GM18502 (cell line): ENCODE measurements around the gene ARPIN.
"Not testable (repeated sequence)": the region's sequence is repeated elsewhere in the genome, so short reads cannot be mapped to it uniquely, and the experiment has no call there.

Experiments
- ATAC-seq: cut with Tn5 transposase; IDR thresholded peaks from one replicate; pipeline ENCODE4 v1.9.1; 2021; ENCODE audit warnings: mild to moderate bottlenecking; ENCODE audit not compliant: unreplicated experiment, poor library complexity

The ARPIN gene

GRCh38 chr15:89880727-89881126 lies 32.0 kb downstream of the ARPIN start:
- ATAC-seq, result no peak

- no peak for ATAC-seq
Observed at GRCh38 chr15:89878323-89878722, 34.4 kb downstream of the ARPIN start.

GRCh38 chr15:89877083-89877425 lies 35.7 kb downstream of the ARPIN start:
- ATAC-seq, result no peak

- ATAC-seq, result no peak
Observed at GRCh38 chr15:89876396-89877082, 36.2 kb downstream of the ARPIN start.

- ATAC-seq, result no peak
Observed at GRCh38 chr15:89875741-89876140, 37.0 kb downstream of the ARPIN start.

- peak; percentile 78 for ATAC-seq
Observed at GRCh38 chr15:89874926-89875564, 37.7 kb downstream of the ARPIN start.

GRCh38 chr15:89870688-89871288 lies 42.0 kb downstream of the ARPIN start:
- no peak for ATAC-seq

- ATAC-seq, result no peak
Observed at GRCh38 chr15:89870006-89870405, 42.7 kb downstream of the ARPIN start.

- ATAC-seq, result not testable (repeated sequence)
Observed at GRCh38 chr15:89869490-89869889, 43.3 kb downstream of the ARPIN start.

- no peak for ATAC-seq
Observed at GRCh38 chr15:89864958-89865739, 47.6 kb downstream of the ARPIN start.

- no peak for ATAC-seq
Observed at GRCh38 chr15:89863918-89864317, 48.8 kb downstream of the ARPIN start.

GRCh38 chr15:89860891-89861290 lies 51.9 kb downstream of the ARPIN start:
- ATAC-seq, result no peak

- ATAC-seq, result no peak
Observed at GRCh38 chr15:89860431-89860830, 52.3 kb downstream of the ARPIN start.

- no peak for ATAC-seq
Observed at GRCh38 chr15:89858661-89859458, 53.9 kb downstream of the ARPIN start.

GRCh38 chr15:89857673-89858072 lies 55.1 kb downstream of the ARPIN start:
- ATAC-seq, result no peak

- no peak for ATAC-seq
Observed at GRCh38 chr15:89855948-89856347, 56.8 kb downstream of the ARPIN start.

GRCh38 chr15:89854863-89855262 lies 57.9 kb downstream of the ARPIN start:
- not testable (repeated sequence) for ATAC-seq

- no peak for ATAC-seq
Observed at GRCh38 chr15:89852342-89852995, 60.3 kb downstream of the ARPIN start.

GRCh38 chr15:89851673-89852341 lies 60.9 kb downstream of the ARPIN start:
- ATAC-seq, result peak; percentile 72
